ENCODE measurements around the gene CMIP.

Gene CMIP

DNA sequence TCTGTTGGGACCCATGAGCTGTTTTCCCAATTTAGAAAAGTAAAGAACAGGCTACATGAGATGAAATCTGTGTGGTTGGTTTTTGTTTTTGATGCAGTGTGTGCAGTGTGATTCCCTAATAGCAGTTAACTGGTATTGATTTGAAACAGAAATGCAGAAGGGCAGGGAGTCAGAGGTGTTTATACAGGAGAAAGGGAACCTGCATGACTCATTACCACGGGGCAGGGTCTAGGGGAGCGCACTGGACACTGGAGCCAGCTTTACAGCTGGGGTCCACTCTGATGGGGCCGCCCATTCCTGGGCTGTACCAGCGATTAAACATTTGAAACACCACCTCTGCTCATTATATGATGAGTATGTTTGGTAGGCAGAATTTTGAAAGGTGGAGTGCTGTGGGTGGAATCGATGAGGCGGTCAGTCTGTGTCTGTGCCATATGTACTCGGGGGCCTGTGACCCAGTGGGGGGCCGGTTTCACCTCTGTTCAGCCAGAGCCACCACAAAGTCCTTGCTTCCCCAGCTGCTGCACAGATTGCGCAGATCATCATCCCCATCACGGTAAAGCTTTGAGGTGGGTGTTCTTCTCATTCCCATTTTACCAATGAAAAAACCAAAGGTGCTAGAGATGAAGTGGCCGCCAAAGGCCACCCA is 142.5 kb downstream of the CMIP start:
- no peak for DNase-seq (ENCODE audit: low read depth)

GRCh38 chr16:81587626-81588160 is 143.1 kb downstream of the CMIP start:
- DNase-seq (ENCODE audit: low read depth): no peak

DNA sequence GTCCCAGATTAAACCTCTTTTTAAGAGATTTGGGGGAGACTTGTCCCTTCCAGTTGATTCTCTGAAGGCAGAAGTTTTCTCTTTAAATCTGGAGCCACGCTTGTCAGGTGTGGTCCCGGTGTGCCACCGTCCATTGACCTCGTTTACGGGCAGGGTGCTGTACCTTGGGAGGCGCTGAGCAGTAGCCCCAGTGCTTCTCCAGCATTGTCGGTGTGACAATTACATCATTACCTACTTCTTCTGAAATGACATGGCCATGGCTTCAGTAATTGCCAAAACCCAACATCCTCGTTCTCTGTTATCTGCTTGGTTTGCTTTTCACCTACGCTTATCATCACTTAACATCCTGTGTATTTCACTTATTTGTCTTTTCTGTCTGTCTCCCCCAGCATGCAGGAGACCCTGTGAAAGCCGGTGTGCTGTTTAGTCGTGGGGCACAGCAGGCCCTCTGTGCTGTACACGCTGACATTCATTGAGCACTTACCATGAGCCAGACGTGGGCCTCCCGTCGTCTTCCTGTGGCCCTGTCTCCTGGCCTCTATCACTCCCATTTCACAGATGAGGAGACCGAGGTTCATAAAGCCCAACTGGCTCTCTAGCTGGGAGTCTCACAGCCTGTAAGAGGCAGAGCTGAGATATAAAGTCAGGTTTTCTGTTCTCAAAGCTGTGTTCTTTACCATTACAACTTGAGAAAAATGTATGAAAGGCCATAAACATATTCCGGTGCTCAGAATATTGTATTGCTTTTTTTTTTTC is 143.9 kb downstream of the CMIP start:
- DNase-seq (ENCODE audit: low read depth): no peak

GRCh38 chr16:81589975-81590650 is 145.5 kb downstream of the CMIP start:
- DNase-seq (ENCODE audit: low read depth): no peak

GRCh38 chr16:81590714-81591544 is 146.3 kb downstream of the CMIP start:
- DNase-seq (ENCODE audit: low read depth): no peak

DNA sequence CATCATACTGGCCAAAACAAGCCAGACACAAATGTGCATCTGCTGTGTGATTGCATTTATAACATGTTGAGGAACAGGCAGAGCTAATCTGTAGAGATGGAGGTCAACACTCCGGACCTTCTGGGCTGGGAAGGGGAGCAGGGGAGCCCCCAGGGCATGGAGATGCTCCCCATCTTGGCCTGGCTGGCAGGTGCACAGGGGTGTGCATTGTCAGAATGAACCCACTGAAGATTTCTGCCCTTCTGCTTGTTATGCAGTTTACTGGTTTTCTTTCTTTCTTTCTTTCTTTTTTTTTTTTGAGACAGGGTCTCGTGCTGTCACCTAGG is 146.9 kb downstream of the CMIP start:
- DNase-seq (ENCODE audit: low read depth): no peak

DNA sequence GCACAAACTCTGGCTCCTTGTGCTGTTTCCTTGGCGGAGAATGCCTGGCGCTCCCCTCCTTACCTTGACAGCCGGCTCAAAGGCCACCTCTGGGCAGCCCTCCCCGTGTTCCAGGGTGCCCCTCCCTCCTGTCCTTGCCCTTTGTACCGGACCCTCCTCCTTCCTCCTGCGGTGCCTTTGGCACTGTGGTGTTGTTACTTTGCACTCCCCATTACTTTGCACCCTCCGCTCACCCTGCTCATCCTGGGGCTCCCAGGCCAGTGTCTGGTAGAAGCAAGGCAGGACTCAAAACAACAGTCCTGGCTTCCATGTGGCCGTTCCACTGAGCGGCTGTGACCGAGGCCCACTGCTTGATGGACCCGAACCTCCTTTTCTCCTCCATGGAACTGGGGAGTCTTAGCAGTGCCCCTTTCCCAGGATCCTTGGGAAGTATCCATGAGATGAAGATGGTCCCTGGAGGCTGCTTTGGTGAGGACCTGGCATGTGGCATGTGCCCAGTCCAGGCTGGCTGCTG is 147.8 kb downstream of the CMIP start:
- DNase-seq (ENCODE audit: low read depth): no peak

DNA sequence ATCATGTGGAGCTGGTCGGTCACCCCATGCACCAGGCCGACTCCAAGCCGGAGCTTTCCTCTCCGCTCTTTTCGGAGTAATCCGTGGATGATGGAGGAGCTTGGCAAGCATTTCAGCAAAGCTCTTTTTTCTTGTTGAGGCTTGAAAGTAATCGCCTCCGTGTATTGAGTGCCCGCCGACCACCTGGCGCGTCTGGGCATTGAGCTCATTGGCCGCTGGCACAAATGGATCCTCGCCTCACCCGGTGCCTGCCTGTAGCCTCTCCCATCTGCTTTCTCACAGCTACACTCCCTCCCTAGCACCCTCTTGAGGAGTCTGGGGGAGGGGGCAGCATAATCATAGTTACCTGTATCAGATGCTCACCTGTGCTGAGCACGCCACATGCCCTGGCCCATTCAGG is 148.9 kb downstream of the CMIP start:
- no peak for DNase-seq (ENCODE audit: low read depth)

- no peak for DNase-seq (ENCODE audit: low read depth)
These were observed 151.2 kb downstream of the CMIP start for GRCh38 chr16:81595629-81596292.

DNA sequence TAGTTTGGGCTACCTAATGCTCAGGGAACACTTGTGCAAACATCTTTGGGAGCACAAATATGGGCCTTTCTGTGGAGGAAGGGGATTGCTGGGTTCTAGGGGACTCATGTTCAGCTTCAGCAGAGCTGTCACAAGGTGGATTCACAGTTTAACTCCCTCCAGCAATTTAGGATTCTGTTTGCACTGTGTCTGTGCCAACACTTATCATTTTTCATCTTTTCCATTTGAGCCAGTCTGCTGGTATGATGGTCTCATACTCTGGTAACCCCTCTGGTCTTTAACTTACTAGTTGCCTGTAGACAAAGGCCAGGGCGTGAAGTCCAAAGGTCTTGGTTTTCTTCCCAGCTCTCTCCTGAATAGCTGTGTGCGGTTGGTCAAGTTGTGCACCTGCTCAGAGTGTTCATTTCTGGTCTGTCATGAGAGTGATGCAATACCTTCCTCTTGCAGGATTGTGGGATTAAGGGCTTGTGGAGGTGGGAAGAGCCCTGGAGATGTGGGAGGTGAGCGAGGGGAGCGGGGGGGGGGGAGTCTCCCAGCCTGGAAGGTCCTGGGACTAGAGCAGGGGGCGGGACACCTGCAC is 152.6 kb downstream of the CMIP start:
- DNase-seq (ENCODE audit: low read depth): no peak

DNA sequence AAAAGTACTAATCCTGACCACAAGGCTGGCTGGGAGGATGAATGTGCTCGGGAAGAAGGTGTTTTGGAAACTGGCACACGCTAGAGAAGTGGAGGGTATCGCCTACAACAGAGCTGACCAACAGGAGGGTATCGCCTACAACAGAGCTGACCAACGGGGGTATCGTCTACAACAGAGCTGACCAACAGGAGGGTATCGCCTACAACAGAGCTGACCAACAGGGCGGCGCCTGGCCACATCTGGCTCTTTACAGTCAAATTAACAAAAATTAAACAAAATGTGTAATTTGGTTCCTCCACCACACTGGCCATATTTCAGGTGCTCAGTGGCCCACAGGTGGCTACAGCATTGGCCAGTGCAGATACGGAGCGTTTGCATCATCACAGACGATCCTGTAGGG is 153.5 kb downstream of the CMIP start:
- DNase-seq (ENCODE audit: low read depth): no peak

- no peak for DNase-seq (ENCODE audit: low read depth)
These were observed 154.6 kb downstream of the CMIP start for GRCh38 chr16:81599034-81599744.

- DNase-seq (ENCODE audit: low read depth): peak; percentile 44
These were observed 155.7 kb downstream of the CMIP start for GRCh38 chr16:81600275-81600674.

- no peak for DNase-seq (ENCODE audit: low read depth)
These were observed 156.4 kb downstream of the CMIP start for GRCh38 chr16:81601008-81601428.

DNA sequence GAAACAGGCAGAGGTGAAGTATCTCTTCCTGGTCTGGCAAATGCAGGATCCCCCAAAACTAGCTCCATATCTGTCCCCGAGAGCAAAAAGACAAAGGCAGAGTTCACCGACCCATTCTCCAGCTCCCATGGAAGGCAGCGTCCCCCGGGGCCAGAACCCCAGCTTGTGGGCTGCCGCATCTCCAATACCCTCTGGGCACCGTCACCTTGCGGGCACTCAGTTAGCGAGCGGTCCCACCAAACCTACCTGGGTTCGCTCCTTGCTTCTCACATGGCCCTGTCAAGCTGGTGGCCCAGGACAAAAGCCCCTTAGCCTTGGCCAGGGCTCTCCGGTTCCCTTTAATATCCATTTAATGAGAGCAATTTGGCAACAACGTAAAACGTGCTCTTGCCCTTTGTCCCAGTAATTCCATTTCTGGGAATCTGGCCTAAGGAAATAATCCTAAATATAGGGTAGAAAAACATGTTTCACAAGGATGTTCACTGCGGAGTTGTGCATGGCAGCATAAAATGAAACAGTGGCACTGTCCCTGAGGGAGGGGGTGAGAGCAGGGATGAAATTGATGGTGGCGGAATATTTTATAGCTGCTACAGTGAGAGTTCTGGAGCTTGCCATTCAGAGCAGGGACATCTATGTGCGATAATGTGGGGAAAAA is 157.1 kb downstream of the CMIP start:
- no peak for DNase-seq (ENCODE audit: low read depth)

GRCh38 chr16:81602256-81602776 is 157.7 kb downstream of the CMIP start:
- no peak for DNase-seq (ENCODE audit: low read depth)

- DNase-seq (ENCODE audit: low read depth): no peak
These were observed 158.2 kb downstream of the CMIP start for GRCh38 chr16:81602792-81603191.

DNA sequence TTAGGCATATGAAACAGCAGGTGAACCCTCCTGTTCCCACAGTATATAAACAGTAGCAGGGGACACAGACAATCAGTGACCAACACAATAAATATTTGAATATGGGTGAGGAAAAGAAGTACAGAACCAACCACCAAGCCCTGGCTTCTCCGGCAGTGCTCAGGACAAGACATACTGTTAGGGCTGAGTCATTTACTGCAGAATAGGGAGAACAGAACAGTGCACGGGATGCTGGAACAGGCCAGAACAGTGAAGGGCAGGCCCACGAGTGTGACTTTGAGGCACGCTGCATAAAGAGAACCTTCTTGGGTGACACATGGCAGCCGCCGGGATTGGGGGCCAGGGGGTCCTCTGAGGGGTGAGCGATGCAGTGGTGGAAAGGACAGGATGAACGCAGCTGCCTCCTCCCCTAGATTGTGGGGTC is 160.4 kb downstream of the CMIP start:
- DNase-seq (ENCODE audit: low read depth): no peak

- no peak for DNase-seq (ENCODE audit: low read depth)
These were observed 161.4 kb downstream of the CMIP start for GRCh38 chr16:81606039-81606438.

- DNase-seq (ENCODE audit: low read depth): no peak
These were observed 162.4 kb downstream of the CMIP start for GRCh38 chr16:81607006-81607405.

All from HS-5 (cell line).